K562 (cell line): ENCODE measurements around the gene CIAPIN1. TPM values are rescaled to one million over a fixed set of nuclear protein-coding genes. Genes with fewer than 3 reads are reported as not detected.

Experiments used
- ATAC-seq: fragments of 200-7000 bp; cut with Tn5 transposase; 3 replicates; pipeline ENCODE4 v1.9.1; 2020; ENCODE audit warnings: moderate library complexity
- BruUV-seq: library from RNA; stranded (reverse); fragments of 400-500 nt; replicated peaks from 2 replicates; lab custom pipeline; 2021; lab: Mats Ljungman, UMichigan
- CTCF ChIA-PET: fragments of 300-600 bp; formaldehyde crosslinking; extraction: SDS; loops from one replicate; lab custom pipeline; 2021; ENCODE audit warnings: low intra/inter-chr PET ratio; lab: Yijun Ruan, JAX
- POLR2A ChIA-PET: fragments of 300-600, 350-650 bp; sonication (Branson Sonifier 250); formaldehyde crosslinking; extraction: SDS; loops from one replicate; lab custom pipeline; 2021; ENCODE audit warnings: antibody characterized with exemption, inconsistent platforms; lab: Yijun Ruan, JAX
- DNase-seq, 4 experiments: peaks; one replicate each; pipeline versions ENCODE4 v3.0.0 to v3.0.0-alpha.2; 2011 to 2018; ENCODE audit warnings: low spot score in 3 of 4, mixed read lengths in 3 of 4; ENCODE audit errors: extremely low read depth in 1 of 4
- FAIRE-seq: peaks from 2 replicates; lab custom pipeline; 2011; peaks lifted over from hg19 to GRCh38; lab: Jason Lieb, UNC
- H2AFZ ChIP-seq: 2 replicates; pipeline ENCODE4 v1.6.0; 2011; ENCODE audit warnings: low read depth, low read length, control low read depth, inconsistent platforms
- H3K27ac ChIP-seq: fragments of 200-600 bp; 3 replicates; pipeline ENCODE4 v1.8.0; 2011; ENCODE audit warnings: low read depth, mild to moderate bottlenecking, control low read depth, inconsistent platforms, low read length, moderate library complexity, mixed read lengths; ENCODE audit errors: extremely low read depth
- H3K27me3 ChIP-seq, 2 experiments: fragments of 300-600 bp in 1 of 2; 2 replicates in 1 of 2; 3 replicates in 1 of 2; pipeline versions ENCODE4 v1.6.0 to v1.8.0; 2011; ENCODE audit warnings: inconsistent platforms in 2 of 2, low read length in 2 of 2, mild to moderate bottlenecking in 1 of 2, mixed read lengths in 1 of 2, moderate library complexity in 1 of 2; ENCODE audit not compliant: control insufficient read depth in 2 of 2, insufficient read depth in 2 of 2
- H3K36me3 ChIP-seq: fragments of 300-600 bp; 3 replicates; pipeline ENCODE4 v1.8.0; 2011; ENCODE audit warnings: mild to moderate bottlenecking, low read length, inconsistent platforms; ENCODE audit not compliant: control insufficient read depth, insufficient read depth
- H3K4me1 ChIP-seq, 2 experiments: fragments of 200-600 bp in 1 of 2; replicated peaks in 1 of 2; 2 replicates in 1 of 2; 3 replicates in 1 of 2; pipeline versions ENCODE4 v1.5.1 to v1.8.0; 2011; ENCODE audit warnings: inconsistent platforms in 2 of 2, low read length in 2 of 2, mild to moderate bottlenecking in 1 of 2, mixed read lengths in 1 of 2, moderate library complexity in 1 of 2; ENCODE audit not compliant: control insufficient read depth in 2 of 2, insufficient read depth in 2 of 2
- H3K4me2 ChIP-seq: 2 replicates; pipeline ENCODE4 v1.6.1; 2011; ENCODE audit warnings: low read length, control low read depth, inconsistent platforms, mixed read lengths; ENCODE audit not compliant: insufficient read depth
- H3K4me3 ChIP-seq: fragments of 200-600 bp; sonication (generic), shearing (Covaris generic); 2 replicates; pipeline ENCODE4 v1.5.1; 2016; ENCODE audit warnings: control low read depth, inconsistent platforms
- H3K79me2 ChIP-seq: fragments of 200-600 bp; 3 replicates; pipeline ENCODE4 v1.8.0; 2011; ENCODE audit warnings: low read length, inconsistent platforms; ENCODE audit not compliant: control insufficient read depth, insufficient read depth
- H3K9ac ChIP-seq, 2 experiments: 2 replicates each; pipeline versions ENCODE4 v1.6.0 to v1.6.1; 2011; ENCODE audit warnings: low read depth in 2 of 2, low read length in 2 of 2, control low read depth in 1 of 2, inconsistent platforms in 1 of 2, mild to moderate bottlenecking in 1 of 2, mixed read lengths in 1 of 2; ENCODE audit not compliant: insufficient read depth in 1 of 2
- H3K9me1 ChIP-seq: one replicate; pipeline ENCODE4 v1.6.0; 2011; ENCODE audit warnings: inconsistent platforms, mild to moderate bottlenecking, low read length, moderate library complexity; ENCODE audit not compliant: control insufficient read depth, insufficient read depth
- H3K9me3 ChIP-seq: replicated peaks from 2 replicates; pipeline ENCODE4 v1.5.1; 2011; ENCODE audit warnings: low read depth, low read length, inconsistent platforms; ENCODE audit not compliant: control insufficient read depth, insufficient read depth
- H4K20me1 ChIP-seq: replicated peaks from 2 replicates; pipeline ENCODE4 v1.6.1; 2011; ENCODE audit warnings: low read length, inconsistent platforms, mixed read lengths; ENCODE audit not compliant: control insufficient read depth, insufficient read depth
- CHD4 ChIP-seq: fragments of 200-600 bp; sonication (generic); IDR thresholded peaks from 3 replicates; pipeline ENCODE4 v1.6.1; 2012; ENCODE audit warnings: low read depth, mild to moderate bottlenecking, mixed read lengths, low read length, inconsistent platforms; ENCODE audit not compliant: insufficient read depth, insufficient replicate concordance, poor library complexity, severe bottlenecking
- KDM1A ChIP-seq, 2 experiments: fragments of 450-650 bp; IDR thresholded peaks; 2 replicates each; pipeline ENCODE4 v1.6.1; 2016; ENCODE audit warnings: mild to moderate bottlenecking in 2 of 2
- WGBS: fragments of 100-300 bp; shearing (Covaris generic); methylation state at CpG from one replicate; pipeline ENCODE4 v1.1.6; 2016; ENCODE audit warnings: low coverage, mixed read lengths; ENCODE audit not compliant: insufficient coverage; ENCODE audit errors: missing lambda C conversion rate; 5-methylcytosine and 5-hydroxymethylcytosine counted together
- in situ Hi-C: fragments of 300-500 bp; cut with MboI; formaldehyde crosslinking; loops from 4 replicates; pipeline ENCODE4 v1.15.0; 2018; ENCODE audit warnings: inconsistent platforms, mixed read lengths
- intact Hi-C: fragments of 100-400 bp; cut with micrococcal nuclease; formaldehyde crosslinking; loops from 2 replicates; pipeline ENCODE4 v1.14.2; 2022
- polyA plus RNA-seq, 8 experiments: library from polyadenylated mRNA; depleted of rRNA in 4 of 8; stranded (reverse) in 5 of 8; unstranded in 3 of 8; fragments of >200 nt; fragmentation: Nextera tagmentation in 2 of 8; fragmentation: Illumina TruSeq in 1 of 8; extraction: Ambion mirVana in 2 of 8; extraction: Trizol in 1 of 8; gene quantifications; 2 replicates each; pipeline versions ENCODE4 v1.2.1 to v1.2.3, GENCODE V29; 2011 to 2014; ENCODE audit warnings: inconsistent platforms in 1 of 8, missing spikeins in 1 of 8
- total RNA-seq, 7 experiments: library from RNA; depleted of rRNA in 6 of 7; stranded (reverse); fragments of >200 nt in 6 of 7; fragmentation: Illumina TruSeq in 2 of 7; extraction: Trizol in 2 of 7; gene quantifications; 2 replicates each; pipeline versions ENCODE4 v1.2.1 to v1.2.3, GENCODE V29; 2011 to 2021; ENCODE audit warnings: low replicate concordance in 1 of 7
- TF ChIP-seq, protein P1 (sequence below): IDR thresholded peaks from 2 replicates; pipeline ENCODE4 v1.6.1; 2016; ENCODE audit warnings: missing genetic modification characterization, missing compliant biosample characterization

CIAPIN1 gene
- total and polyA plus RNA-seq, 9 of the 15 experiments (the other 6 are each of a cell fraction or from before 2014, with no cell fraction given) = 71.8 to 263 (median 95.7) TPM

DNA sequence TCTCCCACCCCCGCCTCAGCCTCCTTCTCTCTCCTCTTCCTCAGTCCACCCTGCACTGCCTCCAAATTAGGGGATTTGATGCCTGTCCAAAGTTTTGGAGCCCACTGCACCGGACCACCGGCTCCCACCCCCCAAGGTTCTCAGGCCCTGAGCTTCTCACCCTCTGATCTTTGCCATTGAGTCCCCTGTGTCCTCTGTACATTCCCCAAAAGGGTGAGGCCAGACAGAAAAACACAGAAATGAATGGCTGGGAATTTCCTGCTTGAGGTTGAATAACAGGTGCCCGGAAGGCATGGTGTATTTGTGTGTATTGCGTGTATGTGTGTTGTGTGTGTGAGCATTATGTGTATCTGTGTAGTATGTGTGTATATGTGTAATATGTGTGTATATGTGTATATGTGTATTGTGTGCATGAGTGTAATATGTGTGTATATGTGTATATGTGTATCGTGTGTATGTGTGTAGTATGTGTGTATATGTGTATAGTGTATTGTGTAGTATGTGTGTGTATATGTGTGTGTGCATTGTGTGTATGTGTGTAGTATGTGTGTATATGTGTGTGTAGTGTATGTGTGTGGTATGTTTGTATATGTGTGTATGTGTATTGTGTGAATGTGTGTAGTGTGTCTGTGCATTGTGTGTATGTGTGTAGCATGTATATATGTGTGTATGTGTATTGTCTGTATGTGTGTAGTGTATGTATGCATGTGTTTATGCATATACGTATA is 58.7 kb downstream of the CIAPIN1 start (continued):
- peak in 1 of 2 experiments; percentile 53; a peak in 1 of 4 replicates for TF ChIP-seq KDM1A (IDR thresholded peaks at IDR 0.05)

DNA sequence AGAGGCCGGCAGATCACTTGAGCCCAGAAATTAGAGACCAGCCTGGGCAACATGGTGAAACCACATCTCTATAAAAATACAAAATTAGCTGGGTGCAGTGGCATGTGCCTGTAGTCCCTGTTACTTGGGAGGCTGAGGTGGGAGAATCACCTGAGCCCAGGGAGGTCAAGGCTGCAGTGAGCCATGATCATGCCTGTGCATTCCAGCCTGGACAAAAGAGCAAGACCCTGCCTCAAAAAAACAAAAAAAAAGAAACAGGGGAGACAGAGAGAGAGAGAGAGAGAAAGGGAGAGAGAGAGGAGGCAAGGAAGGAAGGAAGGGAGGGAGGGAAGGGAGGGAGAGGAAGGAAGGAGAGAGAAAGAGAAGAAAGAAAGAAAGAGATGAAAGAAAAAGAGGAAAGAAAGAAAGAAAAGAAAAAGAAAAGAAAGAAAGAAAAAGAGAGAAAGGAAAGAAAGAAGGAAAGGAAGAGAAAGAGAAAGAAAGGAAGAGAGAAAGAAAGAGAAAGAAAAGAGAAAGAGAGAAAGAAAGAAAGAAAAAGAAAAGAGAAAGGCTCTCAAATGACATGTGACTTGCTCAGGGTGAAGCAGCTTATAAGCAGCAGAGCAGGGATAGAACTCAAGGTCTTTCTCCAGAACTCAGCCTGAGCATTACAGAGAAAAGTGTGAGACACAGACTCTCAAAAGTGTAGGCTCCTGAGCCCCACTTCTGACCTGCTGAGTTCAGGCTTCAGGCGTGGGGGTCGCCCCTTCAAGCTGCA is 59.4 kb downstream of the CIAPIN1 start:
- ATAC-seq = no peak
- ChIA-PET CTCF (interaction anchor here (0.7 kb wide), 1 partner anchor 32 kb away, joined by 3 read pairs; no protein-coding TSS in a partner anchor), POLR2A (no interaction called here)
- TF ChIP-seq, protein P1, sequence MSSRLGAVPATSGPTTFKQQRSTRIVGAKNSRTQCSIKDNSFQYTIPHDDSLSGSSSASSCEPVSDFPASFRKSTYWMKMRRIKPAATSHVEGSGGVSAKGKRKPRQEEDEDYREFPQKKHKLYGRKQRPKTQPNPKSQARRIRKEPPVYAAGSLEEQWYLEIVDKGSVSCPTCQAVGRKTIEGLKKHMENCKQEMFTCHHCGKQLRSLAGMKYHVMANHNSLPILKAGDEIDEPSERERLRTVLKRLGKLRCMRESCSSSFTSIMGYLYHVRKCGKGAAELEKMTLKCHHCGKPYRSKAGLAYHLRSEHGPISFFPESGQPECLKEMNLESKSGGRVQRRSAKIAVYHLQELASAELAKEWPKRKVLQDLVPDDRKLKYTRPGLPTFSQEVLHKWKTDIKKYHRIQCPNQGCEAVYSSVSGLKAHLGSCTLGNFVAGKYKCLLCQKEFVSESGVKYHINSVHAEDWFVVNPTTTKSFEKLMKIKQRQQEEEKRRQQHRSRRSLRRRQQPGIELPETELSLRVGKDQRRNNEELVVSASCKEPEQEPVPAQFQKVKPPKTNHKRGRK = peak; percentile 92
- TF ChIP-seq CHD4 = no peak
- no peaks in the 10 kb centered on the region for H3K36me3 ChIP-seq
- H4K20me1 ChIP-seq = no peaks in the 10 kb centered on the region
- no peak overlapping the region for H2AFZ ChIP-seq
- FAIRE-seq = peak; percentile 46
- H3K4me2 ChIP-seq = no peak overlapping the region
- no peak overlapping the region for H3K27ac ChIP-seq
- BruUV-seq = no TSS peak
- DNase-seq = no peak
- no peaks in the 10 kb centered on the region for H3K9me3 ChIP-seq
- in situ Hi-C loops = no loop called here
- H3K27me3 ChIP-seq = peaks cover 14 to 51% of the 10 kb centered on the region in 2 experiments; a peak in 4 of 5 replicates
- intact Hi-C loops = no loop called here
- no peaks in the 10 kb centered on the region for H3K79me2 ChIP-seq
- H3K4me1 ChIP-seq = no peaks in the 10 kb centered on the region; a peak in 2 of 5 replicates
- WGBS = 0% methylated on average over 3 of the region's 3 CpGs
- H3K9ac ChIP-seq = no peak overlapping the region
- H3K4me3 ChIP-seq = no peak overlapping the region
- H3K9me1 ChIP-seq = no peaks in the 10 kb centered on the region
